K562 (cell line): ENCODE data around the gene NEUROD4.

ENCODE experiments used
- CTCF ChIP-seq, 3 experiments: IDR thresholded peaks in 2 of 3; conservative IDR thresholded peaks in 1 of 3; 2 replicates each; pipeline ENCODE4 v1.5.1; 2011 to 2012; ENCODE audit warnings: low read length in 3 of 3, mild to moderate bottlenecking in 3 of 3, control low read depth in 2 of 3, improper control_type of control experiment in 1 of 3, inconsistent platforms in 1 of 3, low read depth in 1 of 3, mixed read lengths in 1 of 3, moderate library complexity in 1 of 3; ENCODE audit not compliant: insufficient read depth in 2 of 3
- ZFX ChIP-seq: sonication (generic); formaldehyde crosslinking; IDR thresholded peaks from 2 replicates; pipeline ENCODE4 v1.8.0; 2022; ENCODE audit warnings: mild to moderate bottlenecking, missing genetic modification reagents, moderate library complexity
- TF ChIP-seq, protein P1 (sequence below): fragments of 250-450 bp; sonication (Bioruptor Pico); IDR thresholded peaks from 2 replicates; pipeline ENCODE4 v1.8.0; 2022; ENCODE audit warnings: moderate library complexity, mild to moderate bottlenecking, inconsistent platforms

GRCh38 chr12:54973556-54973955 is 46.2 kb upstream of the NEUROD4 start:
- TF ChIP-seq, protein P1, sequence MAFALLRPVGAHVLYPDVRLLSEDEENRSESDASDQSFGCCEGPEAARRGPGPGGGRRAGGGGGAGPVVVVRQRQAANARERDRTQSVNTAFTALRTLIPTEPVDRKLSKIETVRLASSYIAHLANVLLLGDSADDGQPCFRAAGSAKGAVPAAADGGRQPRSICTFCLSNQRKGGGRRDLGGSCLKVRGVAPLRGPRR (CRISPR knock-in tag): no peak
- TF ChIP-seq CTCF (IDR thresholded peaks at IDR 0.05 in 2 of 3, conservative IDR thresholded peaks at IDR 0.05 in 1 of 3; ENCODE audit: insufficient read depth in 2 of 3, low read depth in 1 of 3, low read length in 3 of 3): no peak
- TF ChIP-seq ZFX: no peak
